K562 (cell line): Measurements from ENCODE around the gene STYX. TPM values are rescaled to one million over a fixed set of nuclear protein-coding genes. Genes with fewer than 3 reads are reported as not detected.

Source experiments
- CSDE1 ChIP-seq, 2 experiments: fragments of 450-650 bp; IDR thresholded peaks; 2 replicates each; pipeline ENCODE4 v1.6.1; 2016; ENCODE audit warnings: mild to moderate bottlenecking in 1 of 2
- KLF6 ChIP-seq: fragments of 250-450 bp; sonication (Bioruptor Pico); IDR thresholded peaks from 2 replicates; pipeline ENCODE4 v1.4.0; 2020; ENCODE audit warnings: mild to moderate bottlenecking, moderate library complexity, borderline replicate concordance
- MAFG ChIP-seq: fragments of 450-650 bp; conservative IDR thresholded peaks from 2 replicates; pipeline ENCODE4 v1.6.1; 2016; ENCODE audit warnings: missing genetic modification characterization, missing compliant biosample characterization
- MECOM ChIP-seq: fragments of 250-450 bp; sonication (Bioruptor Pico); IDR thresholded peaks from 2 replicates; pipeline ENCODE4 v1.8.0; 2022; ENCODE audit warnings: inconsistent platforms
- NCOA1 ChIP-seq: fragments of 450-650 bp; IDR thresholded peaks from 2 replicates; pipeline ENCODE4 v1.6.1; 2016; ENCODE audit warnings: low read depth
- SMAD2 ChIP-seq: fragments of 150-350 bp; IDR thresholded peaks from 2 replicates; pipeline ENCODE4 v1.6.1; 2014; ENCODE audit warnings: low read depth, mild to moderate bottlenecking, low read length
- TCF7 ChIP-seq: sonication (generic); IDR thresholded peaks from 2 replicates; pipeline ENCODE4 v1.6.1; 2016; ENCODE audit warnings: antibody characterized with exemption, borderline replicate concordance
- TEAD2 ChIP-seq: fragments of 450-650 bp; IDR thresholded peaks from 2 replicates; pipeline ENCODE4 v1.6.1; 2016; ENCODE audit warnings: missing genetic modification characterization, control low read depth, missing compliant biosample characterization
- THRAP3 ChIP-seq: fragments of 450-650 bp; IDR thresholded peaks from 2 replicates; pipeline ENCODE4 v1.6.1; 2016; ENCODE audit warnings: mild to moderate bottlenecking, inconsistent platforms, borderline replicate concordance
- YY1 ChIP-seq, 3 experiments: IDR thresholded peaks; 2 replicates each; pipeline ENCODE4 v1.6.1; 2011; ENCODE audit warnings: low read length in 2 of 3, mild to moderate bottlenecking in 2 of 3, moderate library complexity in 2 of 3, borderline replicate concordance in 1 of 3, control low read depth in 1 of 3, low read depth in 1 of 3; ENCODE audit not compliant: insufficient read depth in 3 of 3, insufficient replicate concordance in 2 of 3, control insufficient read depth in 1 of 3, insufficient read length in 1 of 3; ENCODE audit errors: extremely low read depth in 1 of 3
- ZNF224 ChIP-seq: sonication (generic); formaldehyde crosslinking; IDR thresholded peaks from 2 replicates; pipeline ENCODE4 v1.8.0; 2022; ENCODE audit warnings: mild to moderate bottlenecking, missing genetic modification reagents
- ZNF316 ChIP-seq: fragments of 450-650 bp; IDR thresholded peaks from 2 replicates; pipeline ENCODE4 v1.6.1; 2016
- ZNF76 ChIP-seq: fragments of 250-450 bp; sonication (Bioruptor Pico); IDR thresholded peaks from 2 replicates; pipeline ENCODE4 v1.4.0; 2020; ENCODE audit warnings: mild to moderate bottlenecking, moderate library complexity, borderline replicate concordance
- polyA plus RNA-seq, 8 experiments: library from polyadenylated mRNA; depleted of rRNA in 4 of 8; stranded (reverse) in 5 of 8; unstranded in 3 of 8; fragments of >200 nt; fragmentation: Nextera tagmentation in 2 of 8; fragmentation: Illumina TruSeq in 1 of 8; extraction: Ambion mirVana in 2 of 8; extraction: Trizol in 1 of 8; gene quantifications; 2 replicates each; pipeline versions ENCODE4 v1.2.1 to v1.2.3, GENCODE V29; 2011 to 2014; ENCODE audit warnings: inconsistent platforms in 1 of 8, missing spikeins in 1 of 8
- total RNA-seq, 7 experiments: library from RNA; depleted of rRNA in 6 of 7; stranded (reverse); fragments of >200 nt in 6 of 7; fragmentation: Illumina TruSeq in 2 of 7; extraction: Trizol in 2 of 7; gene quantifications; 2 replicates each; pipeline versions ENCODE4 v1.2.1 to v1.2.3, GENCODE V29; 2011 to 2021; ENCODE audit warnings: low replicate concordance in 1 of 7
- TF ChIP-seq, protein P1 (sequence below): sonication (generic); formaldehyde crosslinking; IDR thresholded peaks from 2 replicates; pipeline ENCODE4 v1.8.1; 2023; ENCODE audit warnings: mild to moderate bottlenecking, missing genetic modification reagents
- TF ChIP-seq, protein P2 (sequence below): fragments of 450-650 bp; IDR thresholded peaks from 2 replicates; pipeline ENCODE4 v1.6.1; 2017; ENCODE audit warnings: antibody characterized with exemption
- TF ChIP-seq, protein P3 (sequence below): fragments of 250-450 bp; sonication (Bioruptor Pico); IDR thresholded peaks from 2 replicates; pipeline ENCODE4 v1.5.0; 2021
- TF ChIP-seq, protein P4 (sequence below): fragments of 450-650 bp; formaldehyde crosslinking; IDR thresholded peaks from 2 replicates; pipeline ENCODE4 v1.4.0; 2020; ENCODE audit warnings: mild to moderate bottlenecking, mixed read lengths
- TF ChIP-seq, protein P5 (sequence below): IDR thresholded peaks from 2 replicates; pipeline ENCODE4 v1.6.1; 2011; ENCODE audit not compliant: insufficient read length; ENCODE audit errors: extremely low read depth

Gene STYX
- total and polyA plus RNA-seq, 9 of the 15 experiments (the other 6 are each of a cell fraction or from before 2014, with no cell fraction given), result 5.0 to 15.4 (median 10.6) TPM

DNA sequence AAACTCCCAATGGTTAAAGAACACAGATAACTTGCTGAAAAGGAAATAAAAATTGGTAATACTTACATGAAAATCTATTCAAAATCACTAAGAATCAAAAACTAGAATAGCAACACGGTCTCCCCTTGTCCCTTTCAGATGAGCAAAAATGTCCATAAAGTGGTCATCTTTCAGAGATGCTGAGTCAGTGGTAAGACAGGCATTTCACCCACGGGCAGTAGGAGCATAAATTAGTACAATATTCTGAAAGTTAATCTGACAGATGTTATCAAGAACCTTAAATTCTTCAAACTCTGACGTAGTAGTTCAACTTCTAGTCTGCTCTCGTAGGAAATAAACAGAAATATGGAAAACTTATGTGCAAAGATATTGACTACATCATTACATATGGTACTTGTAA is 94.5 kb downstream of the STYX start (continued):
- TF ChIP-seq YY1 (IDR thresholded peaks at IDR 0.05; ENCODE audit: borderline replicate concordance in 1 of 3, control insufficient read depth in 1 of 3, extremely low read depth in 1 of 3, insufficient read depth in 3 of 3, insufficient read length in 1 of 3, insufficient replicate concordance in 2 of 3, low read depth in 1 of 3, low read length in 2 of 3), result no peak
- TF ChIP-seq, protein P1, sequence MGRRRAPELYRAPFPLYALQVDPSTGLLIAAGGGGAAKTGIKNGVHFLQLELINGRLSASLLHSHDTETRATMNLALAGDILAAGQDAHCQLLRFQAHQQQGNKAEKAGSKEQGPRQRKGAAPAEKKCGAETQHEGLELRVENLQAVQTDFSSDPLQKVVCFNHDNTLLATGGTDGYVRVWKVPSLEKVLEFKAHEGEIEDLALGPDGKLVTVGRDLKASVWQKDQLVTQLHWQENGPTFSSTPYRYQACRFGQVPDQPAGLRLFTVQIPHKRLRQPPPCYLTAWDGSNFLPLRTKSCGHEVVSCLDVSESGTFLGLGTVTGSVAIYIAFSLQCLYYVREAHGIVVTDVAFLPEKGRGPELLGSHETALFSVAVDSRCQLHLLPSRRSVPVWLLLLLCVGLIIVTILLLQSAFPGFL (CRISPR knock-in tag), result no peak
- TF ChIP-seq, protein P2, sequence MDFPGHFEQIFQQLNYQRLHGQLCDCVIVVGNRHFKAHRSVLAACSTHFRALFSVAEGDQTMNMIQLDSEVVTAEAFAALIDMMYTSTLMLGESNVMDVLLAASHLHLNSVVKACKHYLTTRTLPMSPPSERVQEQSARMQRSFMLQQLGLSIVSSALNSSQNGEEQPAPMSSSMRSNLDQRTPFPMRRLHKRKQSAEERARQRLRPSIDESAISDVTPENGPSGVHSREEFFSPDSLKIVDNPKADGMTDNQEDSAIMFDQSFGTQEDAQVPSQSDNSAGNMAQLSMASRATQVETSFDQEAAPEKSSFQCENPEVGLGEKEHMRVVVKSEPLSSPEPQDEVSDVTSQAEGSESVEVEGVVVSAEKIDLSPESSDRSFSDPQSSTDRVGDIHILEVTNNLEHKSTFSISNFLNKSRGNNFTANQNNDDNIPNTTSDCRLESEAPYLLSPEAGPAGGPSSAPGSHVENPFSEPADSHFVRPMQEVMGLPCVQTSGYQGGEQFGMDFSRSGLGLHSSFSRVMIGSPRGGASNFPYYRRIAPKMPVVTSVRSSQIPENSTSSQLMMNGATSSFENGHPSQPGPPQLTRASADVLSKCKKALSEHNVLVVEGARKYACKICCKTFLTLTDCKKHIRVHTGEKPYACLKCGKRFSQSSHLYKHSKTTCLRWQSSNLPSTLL, result no peak
- TF ChIP-seq CSDE1 (IDR thresholded peaks at IDR 0.05), result no peak
- TF ChIP-seq SMAD2, result no peak
- TF ChIP-seq, protein P3, sequence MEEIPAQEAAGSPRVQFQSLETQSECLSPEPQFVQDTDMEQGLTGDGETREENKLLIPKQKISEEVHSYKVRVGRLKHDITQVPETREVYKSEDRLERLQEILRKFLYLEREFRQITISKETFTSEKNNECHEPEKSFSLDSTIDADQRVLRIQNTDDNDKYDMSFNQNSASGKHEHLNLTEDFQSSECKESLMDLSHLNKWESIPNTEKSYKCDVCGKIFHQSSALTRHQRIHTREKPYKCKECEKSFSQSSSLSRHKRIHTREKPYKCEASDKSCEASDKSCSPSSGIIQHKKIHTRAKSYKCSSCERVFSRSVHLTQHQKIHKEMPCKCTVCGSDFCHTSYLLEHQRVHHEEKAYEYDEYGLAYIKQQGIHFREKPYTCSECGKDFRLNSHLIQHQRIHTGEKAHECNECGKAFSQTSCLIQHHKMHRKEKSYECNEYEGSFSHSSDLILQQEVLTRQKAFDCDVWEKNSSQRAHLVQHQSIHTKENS, result no peak
- no peak for TF ChIP-seq NCOA1
- TF ChIP-seq ZNF224 (CRISPR knock-in tag), result no peak
- no peak for TF ChIP-seq THRAP3
- TF ChIP-seq, protein P4, sequence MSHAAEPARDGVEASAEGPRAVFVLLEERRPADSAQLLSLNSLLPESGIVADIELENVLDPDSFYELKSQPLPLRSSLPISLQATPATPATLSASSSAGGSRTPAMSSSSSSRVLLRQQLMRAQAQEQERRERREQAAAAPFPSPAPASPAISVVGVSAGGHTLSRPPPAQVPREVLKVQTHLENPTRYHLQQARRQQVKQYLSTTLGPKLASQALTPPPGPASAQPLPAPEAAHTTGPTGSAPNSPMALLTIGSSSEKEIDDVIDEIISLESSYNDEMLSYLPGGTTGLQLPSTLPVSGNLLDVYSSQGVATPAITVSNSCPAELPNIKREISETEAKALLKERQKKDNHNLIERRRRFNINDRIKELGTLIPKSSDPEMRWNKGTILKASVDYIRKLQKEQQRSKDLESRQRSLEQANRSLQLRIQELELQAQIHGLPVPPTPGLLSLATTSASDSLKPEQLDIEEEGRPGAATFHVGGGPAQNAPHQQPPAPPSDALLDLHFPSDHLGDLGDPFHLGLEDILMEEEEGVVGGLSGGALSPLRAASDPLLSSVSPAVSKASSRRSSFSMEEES, result no peak
- no peak for TF ChIP-seq MECOM (CRISPR knock-in tag)
- TF ChIP-seq, protein P5, sequence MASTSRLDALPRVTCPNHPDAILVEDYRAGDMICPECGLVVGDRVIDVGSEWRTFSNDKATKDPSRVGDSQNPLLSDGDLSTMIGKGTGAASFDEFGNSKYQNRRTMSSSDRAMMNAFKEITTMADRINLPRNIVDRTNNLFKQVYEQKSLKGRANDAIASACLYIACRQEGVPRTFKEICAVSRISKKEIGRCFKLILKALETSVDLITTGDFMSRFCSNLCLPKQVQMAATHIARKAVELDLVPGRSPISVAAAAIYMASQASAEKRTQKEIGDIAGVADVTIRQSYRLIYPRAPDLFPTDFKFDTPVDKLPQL, result no peak
- peak; percentile 40; the same call in 1 of the 2 replicates for TF ChIP-seq MAFG (tag)
- no peak for TF ChIP-seq ZNF76 (CRISPR knock-in tag)
- TF ChIP-seq ZNF316, result peak; percentile 38
- no peak for TF ChIP-seq TCF7
- no peak for TF ChIP-seq TEAD2 (tag)
- no peak for TF ChIP-seq KLF6 (CRISPR knock-in tag)
